OCI-LY7 (cell line): ENCODE measurements around the gene PEX11A. TPM values are rescaled to one million over a fixed set of nuclear protein-coding genes. Genes with fewer than 3 reads are reported as not detected.

Experiments
- BruUV-seq: library from RNA; stranded (reverse); fragments of 400-500 nt; replicated peaks from 2 replicates; lab custom pipeline; 2021; lab: Mats Ljungman, UMichigan
- CTCF ChIA-PET: fragments of 300-600 bp; sonication (Branson Sonifier 250); formaldehyde crosslinking; loops from one replicate; lab custom pipeline; 2022; ENCODE audit warnings: antibody characterized with exemption; ENCODE audit not compliant: unreplicated experiment; lab: Charles Lee
- POLR2A ChIA-PET: fragments of 300-600 bp; sonication (Branson Sonifier 250); formaldehyde crosslinking; loops from one replicate; lab custom pipeline; 2022; ENCODE audit warnings: antibody characterized with exemption; lab: Charles Lee
- DNase-seq: peaks from one replicate; pipeline ENCODE4 v3.0.0-alpha.2; 2015; ENCODE audit warnings: low spot score
- H2AFZ ChIP-seq: fragments of 200-600 bp; sonication (generic), shearing (Covaris generic); 2 replicates; pipeline ENCODE4 v1.6.1; 2014; ENCODE audit warnings: mild to moderate bottlenecking, antibody characterized with exemption, low read length, moderate library complexity
- H3K27ac ChIP-seq: fragments of 200-600 bp; sonication (generic); 2 replicates; pipeline ENCODE4 v1.5.1; 2014; ENCODE audit warnings: mixed run types, low read depth, mild to moderate bottlenecking, moderate library complexity, low read length, inconsistent platforms; ENCODE audit not compliant: poor library complexity, severe bottlenecking
- H3K36me3 ChIP-seq: fragments of 200-600 bp; sonication (generic); 2 replicates; pipeline ENCODE4 v1.6.1; 2014; ENCODE audit warnings: mild to moderate bottlenecking, antibody characterized with exemption, low read length, moderate library complexity, mixed read lengths; ENCODE audit not compliant: insufficient read depth
- H3K4me1 ChIP-seq: fragments of 200-600 bp; sonication (generic); 2 replicates; pipeline ENCODE4 v1.5.1; 2014; ENCODE audit warnings: mild to moderate bottlenecking, low read length; ENCODE audit not compliant: insufficient read depth, poor library complexity, severe bottlenecking
- H3K4me2 ChIP-seq: fragments of 200-600 bp; sonication (generic); 2 replicates; pipeline ENCODE4 v1.6.1; 2014; ENCODE audit warnings: mild to moderate bottlenecking, low read length
- H3K4me3 ChIP-seq: fragments of 200-600 bp; sonication (generic); 2 replicates; pipeline ENCODE4 v1.5.1; 2014; ENCODE audit warnings: mild to moderate bottlenecking, low read depth, low read length; ENCODE audit not compliant: poor library complexity, severe bottlenecking
- H3K79me2 ChIP-seq: fragments of 200-600 bp; sonication (generic); 2 replicates; pipeline ENCODE4 v1.6.1; 2016; ENCODE audit warnings: low read depth, mild to moderate bottlenecking, low read length, moderate library complexity, mixed read lengths; ENCODE audit not compliant: insufficient read depth
- H3K9me2 ChIP-seq: fragments of 200-600 bp; sonication (generic); 2 replicates; pipeline ENCODE4 v1.6.1; 2016; ENCODE audit warnings: mild to moderate bottlenecking, low read length, mixed read lengths; ENCODE audit not compliant: insufficient read depth
- H3K9me3 ChIP-seq: fragments of 200-600 bp; sonication (generic); 2 replicates; pipeline ENCODE4 v1.6.1; 2014; ENCODE audit warnings: mild to moderate bottlenecking, mixed run types, low read length, mixed read lengths
- H4K20me1 ChIP-seq: fragments of 200-600 bp; sonication (generic); 2 replicates; pipeline ENCODE4 v1.6.1; 2014; ENCODE audit warnings: mild to moderate bottlenecking, antibody characterized with exemption, low read length, moderate library complexity, mixed read lengths; ENCODE audit not compliant: insufficient read depth
- CTCF ChIP-seq: fragments of 200-600 bp; sonication (generic); conservative IDR thresholded peaks from 2 replicates; pipeline ENCODE4 v1.5.1; 2014; ENCODE audit warnings: mild to moderate bottlenecking, antibody characterized with exemption, low read length, moderate library complexity, mixed read lengths
- EZH2phosphoT487 ChIP-seq: fragments of 200-600 bp; sonication (generic); IDR thresholded peaks from 2 replicates; pipeline ENCODE4 v1.6.1; 2018; ENCODE audit warnings: low read depth, borderline replicate concordance, mild to moderate bottlenecking, mixed run types, antibody characterized with exemption, low read length, moderate library complexity, mixed read lengths
- intact Hi-C: fragments of 100-400 bp; cut with micrococcal nuclease; formaldehyde crosslinking; loops from one replicate; pipeline ENCODE4 v1.10.0; 2022; ENCODE audit not compliant: unreplicated experiment
- total RNA-seq, 2 experiments: library from RNA; depleted of rRNA in 1 of 2; stranded (reverse); fragments of >200 nt in 1 of 2; shearing (Covaris generic) in 1 of 2; gene quantifications; 2 replicates each; pipeline ENCODE4 v1.2.3, GENCODE V29; 2014 to 2022

Gene PEX11A
- total RNA-seq, 2 experiments from 2014 or later, result 2.0 to 2.8 TPM

DNA sequence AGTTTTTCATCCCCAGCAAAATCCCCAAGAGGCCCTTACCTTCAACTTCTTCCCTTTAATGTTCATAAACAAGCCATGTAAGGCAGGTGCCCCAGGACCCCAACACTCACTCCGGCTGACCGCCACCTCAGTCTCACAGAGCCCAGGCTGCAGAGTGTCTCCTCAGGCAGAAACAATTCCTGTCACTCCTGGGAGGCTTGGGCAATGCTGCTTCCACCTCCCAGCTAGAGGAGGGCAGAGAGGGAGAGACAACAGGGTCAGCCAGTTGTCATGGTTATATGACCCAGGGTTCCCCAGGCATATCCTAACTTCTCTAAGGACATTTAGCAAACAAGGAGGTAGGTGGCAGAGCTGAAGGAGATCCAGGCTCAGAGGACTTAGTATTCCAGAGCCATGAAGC is 11.3 kb downstream of the PEX11A start, which contains the start of gene PLIN1:
Gene PLIN1, minus strand, starts transcription at position 156 of the 400 bp plus-strand sequence. CDS start 1,878 bp downstream, outside the sequence.
- BruUV-seq, result no TSS peak
- Histone ChIP-seq H3K9me3 (no peaks in the 10 kb centered on the region), H4K20me1 (no peaks in the 10 kb centered on the region), H3K9me2 (no peaks in the 10 kb centered on the region), H3K79me2 (no peaks in the 10 kb centered on the region), H3K4me2 (no peak within 1 kb of the TSS), H2AFZ (no peak within 1 kb of the TSS), H3K27ac (no peak within 1 kb of the TSS), H3K4me3 (no peak within 1 kb of the TSS), H3K4me1 (no peaks in the 10 kb centered on the region), H3K36me3 (no peaks in the 10 kb centered on the region)
- ChIA-PET CTCF (no interaction called here), POLR2A (no interaction called here)
- TF ChIP-seq EZH2phosphoT487 (no peak), CTCF (no peak)
- DNase-seq, result no peak
- intact Hi-C loops, result no loop called here

DNA sequence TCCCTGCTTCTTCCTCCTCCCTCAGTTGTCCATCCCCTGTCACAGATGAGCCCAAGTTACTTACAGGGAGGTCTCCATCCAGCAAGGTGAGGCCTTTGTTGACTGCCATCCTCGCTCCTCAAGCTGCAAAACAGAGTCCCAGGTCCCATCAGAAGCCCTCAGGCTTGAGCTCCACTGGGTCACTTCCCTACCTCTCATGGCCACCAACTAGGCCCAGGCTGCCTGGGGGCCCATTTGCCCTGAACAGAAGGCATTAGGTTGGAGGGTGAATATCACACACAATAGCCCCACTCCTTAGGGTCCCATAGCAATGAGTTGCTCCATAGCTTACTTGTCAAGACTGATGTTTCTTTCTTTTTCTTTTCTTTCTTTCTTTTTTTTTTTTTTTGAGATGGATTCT is 13.2 kb downstream of the PEX11A start:
- no TSS peak for BruUV-seq
- H4K20me1 ChIP-seq, result no peaks in the 10 kb centered on the region
- no peaks in the 10 kb centered on the region for H3K9me2 ChIP-seq
- POLR2A ChIA-PET, result no interaction called here
- no peaks in the 10 kb centered on the region for H3K9me3 ChIP-seq
- H3K36me3 ChIP-seq, result no peaks in the 10 kb centered on the region
- intact Hi-C loops, result no loop called here
- H3K4me1 ChIP-seq, result no peaks in the 10 kb centered on the region
- no peak for DNase-seq
- H2AFZ ChIP-seq, result no peak overlapping the region
- no peak for TF ChIP-seq CTCF
- TF ChIP-seq EZH2phosphoT487, result no peak
- CTCF ChIA-PET, result no interaction called here
- H3K4me3 ChIP-seq, result no peak overlapping the region
- no peak overlapping the region for H3K4me2 ChIP-seq
- H3K79me2 ChIP-seq, result no peaks in the 10 kb centered on the region
- H3K27ac ChIP-seq, result no peak overlapping the region

DNA sequence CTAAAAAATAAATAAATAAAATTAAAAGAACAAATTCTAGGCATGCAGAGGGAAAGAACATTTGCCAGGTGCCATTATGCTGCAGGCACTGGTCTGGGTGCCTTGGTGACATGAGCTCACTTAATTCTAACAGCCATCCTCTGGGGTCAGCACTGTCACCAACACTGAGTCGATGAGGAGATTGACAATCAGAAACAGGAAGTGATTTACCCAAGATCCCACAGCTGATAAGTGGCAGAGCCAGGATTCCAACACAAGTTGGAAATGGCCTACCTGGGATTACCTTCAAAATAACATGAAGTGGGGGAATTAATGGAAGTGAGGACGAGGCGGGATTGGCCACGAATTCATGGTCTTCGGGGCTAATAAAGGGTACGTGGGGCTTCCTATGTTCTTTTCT is 14.9 kb downstream of the PEX11A start:
- CTCF ChIA-PET, result interaction anchor here (0.6 kb wide), 3 partner anchors 7 to 181 kb away, joined by 4 to 8 read pairs (median 7); no protein-coding TSS in a partner anchor
- POLR2A ChIA-PET, result interaction anchor here (0.5 to 0.9 kb wide), 2 partner anchors 11 to 201 kb away, joined by 3 read pairs; no protein-coding TSS in a partner anchor
- intact Hi-C loops, result no loop called here

More for the DNA sequence above, 14.9 kb downstream of the PEX11A start:
- no TSS peak for BruUV-seq
- Histone ChIP-seq H3K27ac (no peak overlapping the region), H3K9me2 (no peaks in the 10 kb centered on the region), H3K4me3 (no peak overlapping the region), H2AFZ (no peak overlapping the region), H4K20me1 (no peaks in the 10 kb centered on the region), H3K36me3 (no peaks in the 10 kb centered on the region), H3K79me2 (no peaks in the 10 kb centered on the region), H3K4me2 (no peak overlapping the region), H3K9me3 (no peaks in the 10 kb centered on the region), H3K4me1 (no peaks in the 10 kb centered on the region)
- TF ChIP-seq CTCF (no peak), EZH2phosphoT487 (no peak)
- no peak for DNase-seq
